OCI-LY1 (cell line): ENCODE measurements around the gene PIGV.
A peak's percentile ranks its signal among the peaks of the same experiment; 100 is the strongest.

Source experiments
- H2AFZ ChIP-seq: fragments of 200-600 bp; sonication (generic), shearing (Covaris generic); 2 replicates; pipeline ENCODE4 v1.6.0; 2014; ENCODE audit warnings: antibody characterized with exemption, mild to moderate bottlenecking, low read length
- H3F3A ChIP-seq: fragments of 200-600 bp; sonication (generic), shearing (Covaris generic); 2 replicates; pipeline ENCODE4 v1.6.0; 2014; ENCODE audit warnings: mild to moderate bottlenecking, antibody characterized with exemption, low read length, moderate library complexity; ENCODE audit not compliant: insufficient read depth
- H3K27ac ChIP-seq: fragments of 200-600 bp; sonication (generic); 2 replicates; pipeline ENCODE4 v1.5.1; 2014; ENCODE audit warnings: low read length, mixed run types, mild to moderate bottlenecking, low read depth; ENCODE audit not compliant: poor library complexity, severe bottlenecking
- H3K27me3 ChIP-seq: fragments of 200-600 bp; sonication (generic); 2 replicates; pipeline ENCODE4 v1.6.0; 2014; ENCODE audit warnings: antibody characterized with exemption, mild to moderate bottlenecking, low read length, moderate library complexity; ENCODE audit not compliant: insufficient read depth
- H3K36me3 ChIP-seq: fragments of 200-600 bp; sonication (generic); 2 replicates; pipeline ENCODE4 v1.6.1; 2014; ENCODE audit warnings: mild to moderate bottlenecking, antibody characterized with exemption, low read length, moderate library complexity, mixed read lengths; ENCODE audit not compliant: insufficient read depth
- H3K4me1 ChIP-seq: fragments of 200-600 bp; sonication (generic); 2 replicates; pipeline ENCODE4 v1.5.1; 2014; ENCODE audit warnings: mild to moderate bottlenecking, low read length, moderate library complexity; ENCODE audit not compliant: insufficient read depth, severe bottlenecking
- H3K4me2 ChIP-seq: fragments of 200-600 bp; sonication (generic), shearing (Covaris generic); 2 replicates; pipeline ENCODE4 v1.6.1; 2014; ENCODE audit warnings: low read length
- H3K4me3 ChIP-seq: fragments of 200-600 bp; sonication (generic); 2 replicates; pipeline ENCODE4 v1.5.1; 2014; ENCODE audit warnings: low read length, low read depth, mild to moderate bottlenecking, mixed read lengths; ENCODE audit not compliant: poor library complexity, severe bottlenecking
- H3K79me2 ChIP-seq: fragments of 200-600 bp; shearing (Covaris generic); 2 replicates; pipeline ENCODE4 v1.6.1; 2016; ENCODE audit warnings: mixed run types, low read length, mixed read lengths; ENCODE audit not compliant: insufficient read depth
- H3K9ac ChIP-seq: fragments of 200-600 bp; sonication (generic), shearing (Covaris generic); 2 replicates; pipeline ENCODE4 v1.6.1; 2014; ENCODE audit warnings: mild to moderate bottlenecking, low read length, mixed read lengths
- H3K9me2 ChIP-seq: fragments of 200-600 bp; sonication (generic), shearing (Covaris generic); 2 replicates; pipeline ENCODE4 v1.6.1; 2014; ENCODE audit warnings: low read depth, mild to moderate bottlenecking, low read length, mixed read lengths
- H3K9me3 ChIP-seq: fragments of 200-600 bp; shearing (Covaris generic); 2 replicates; pipeline ENCODE4 v1.6.1; 2014; ENCODE audit warnings: low read length, mixed read lengths
- H4K20me1 ChIP-seq: fragments of 200-600 bp; sonication (generic), shearing (Covaris generic); 2 replicates; pipeline ENCODE4 v1.6.0; 2016; ENCODE audit warnings: mild to moderate bottlenecking, low read length; ENCODE audit not compliant: insufficient read depth
- EZH2 ChIP-seq: fragments of 200-600 bp; sonication (generic), shearing (Covaris generic); IDR thresholded peaks from 2 replicates; pipeline ENCODE4 v1.8.0; 2017; ENCODE audit warnings: borderline replicate concordance, mixed run types, mild to moderate bottlenecking, antibody characterized with exemption, low read length, moderate library complexity, mixed read lengths
- TF ChIP-seq, protein P1 (sequence below): fragments of 200-600 bp; sonication (generic), shearing (Covaris generic); IDR thresholded peaks from 2 replicates; pipeline ENCODE4 v1.5.1; 2017; ENCODE audit warnings: mild to moderate bottlenecking, antibody characterized with exemption, low read length, moderate library complexity, mixed read lengths

PIGV gene

DNA sequence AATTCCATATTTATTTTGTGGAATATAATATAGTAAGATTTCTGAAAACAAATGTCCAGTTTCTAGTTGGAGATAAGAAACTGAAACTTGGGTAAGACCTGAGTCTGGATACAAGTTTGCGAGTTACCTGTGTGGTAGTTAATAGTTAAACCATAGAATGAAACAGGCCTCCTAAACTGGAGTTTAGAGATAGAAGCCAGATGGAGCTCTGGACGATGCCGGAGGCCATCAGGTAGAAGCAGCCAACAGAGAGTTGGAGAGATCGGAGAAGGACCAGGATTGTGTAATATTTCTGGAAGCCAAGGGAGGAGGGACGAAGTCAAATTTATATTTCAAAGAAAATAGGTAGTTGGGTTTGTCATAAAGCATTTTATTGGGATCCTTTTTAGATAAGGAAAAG, 46.8 kb upstream of the PIGV start:
- Histone ChIP-seq H3K36me3 (peaks cover 84% of the 10 kb centered on the region), H3K27me3 (no peaks in the 10 kb centered on the region), H3K4me3 (no peak overlapping the region), H3K9me2 (no peaks in the 10 kb centered on the region), H2AFZ (no peak overlapping the region), H3K79me2 (peaks cover 11% of the 10 kb centered on the region; the same call in 1 of the 2 replicates), H3K27ac (peak overlapping the region; percentile 24), H3K4me1 (peaks cover 47% of the 10 kb centered on the region), H4K20me1 (no peaks in the 10 kb centered on the region), H3K4me2 (no peak overlapping the region), H3K9me3 (no peaks in the 10 kb centered on the region), H3F3A (0 out of 2 replicates have a peak, but pooled peaks cover 4% of the 10 kb centered on the region), H3K9ac (no peak overlapping the region)
- no peak for TF ChIP-seq EZH2
- TF ChIP-seq, protein P1, sequence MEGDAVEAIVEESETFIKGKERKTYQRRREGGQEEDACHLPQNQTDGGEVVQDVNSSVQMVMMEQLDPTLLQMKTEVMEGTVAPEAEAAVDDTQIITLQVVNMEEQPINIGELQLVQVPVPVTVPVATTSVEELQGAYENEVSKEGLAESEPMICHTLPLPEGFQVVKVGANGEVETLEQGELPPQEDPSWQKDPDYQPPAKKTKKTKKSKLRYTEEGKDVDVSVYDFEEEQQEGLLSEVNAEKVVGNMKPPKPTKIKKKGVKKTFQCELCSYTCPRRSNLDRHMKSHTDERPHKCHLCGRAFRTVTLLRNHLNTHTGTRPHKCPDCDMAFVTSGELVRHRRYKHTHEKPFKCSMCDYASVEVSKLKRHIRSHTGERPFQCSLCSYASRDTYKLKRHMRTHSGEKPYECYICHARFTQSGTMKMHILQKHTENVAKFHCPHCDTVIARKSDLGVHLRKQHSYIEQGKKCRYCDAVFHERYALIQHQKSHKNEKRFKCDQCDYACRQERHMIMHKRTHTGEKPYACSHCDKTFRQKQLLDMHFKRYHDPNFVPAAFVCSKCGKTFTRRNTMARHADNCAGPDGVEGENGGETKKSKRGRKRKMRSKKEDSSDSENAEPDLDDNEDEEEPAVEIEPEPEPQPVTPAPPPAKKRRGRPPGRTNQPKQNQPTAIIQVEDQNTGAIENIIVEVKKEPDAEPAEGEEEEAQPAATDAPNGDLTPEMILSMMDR, result no peak

DNA sequence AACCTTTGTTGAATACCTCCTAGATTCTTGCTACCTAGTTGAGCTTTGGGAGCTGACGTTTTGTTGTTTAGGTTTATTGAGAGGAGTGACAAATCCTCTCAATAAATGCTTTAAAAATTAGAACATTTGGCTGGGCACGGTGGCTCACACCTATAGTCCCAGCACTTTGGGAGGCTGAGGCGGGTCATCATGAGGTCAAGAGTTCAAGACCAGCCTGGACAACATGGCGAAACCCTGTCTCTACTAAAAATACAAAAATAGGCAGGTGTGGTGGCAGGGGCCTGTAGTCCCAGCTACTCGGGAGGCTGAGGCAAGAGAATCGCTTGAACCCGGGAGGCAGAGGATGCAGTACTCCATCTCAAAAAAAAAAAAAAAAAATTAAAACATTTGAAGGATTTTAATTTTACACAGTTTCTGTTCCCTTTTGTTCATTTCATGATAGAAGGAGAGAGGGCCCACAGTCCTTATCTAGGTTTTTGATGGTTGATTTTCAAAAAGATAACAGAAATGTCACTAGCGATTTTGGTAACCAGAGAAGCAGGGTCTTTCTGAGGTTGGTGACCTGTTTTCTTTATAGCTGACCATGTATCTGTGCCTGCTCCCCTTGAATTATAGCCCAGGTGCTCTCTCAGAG, 44.2 kb upstream of the PIGV start:
- no peaks in the 10 kb centered on the region for H4K20me1 ChIP-seq
- H3K27ac ChIP-seq, result peak overlapping the region; percentile 84
- no peak overlapping the region; the same call in 1 of the 2 replicates for H3K9ac ChIP-seq
- H3K79me2 ChIP-seq, result peaks cover 16% of the 10 kb centered on the region; the same call in 1 of the 2 replicates
- no peaks in the 10 kb centered on the region for H3K27me3 ChIP-seq
- no peak overlapping the region for H2AFZ ChIP-seq
- H3F3A ChIP-seq, result 0 out of 2 replicates have a peak, but pooled peaks cover 4% of the 10 kb centered on the region
- H3K4me3 ChIP-seq, result no peak overlapping the region
- H3K4me2 ChIP-seq, result peak overlapping the region; percentile 33; the same call in 1 of the 2 replicates
- H3K9me2 ChIP-seq, result no peaks in the 10 kb centered on the region
- TF ChIP-seq, protein P1, result no peak
- no peak for TF ChIP-seq EZH2
- peaks cover 47% of the 10 kb centered on the region for H3K4me1 ChIP-seq
- peaks cover 90% of the 10 kb centered on the region for H3K36me3 ChIP-seq
- no peaks in the 10 kb centered on the region for H3K9me3 ChIP-seq

DNA sequence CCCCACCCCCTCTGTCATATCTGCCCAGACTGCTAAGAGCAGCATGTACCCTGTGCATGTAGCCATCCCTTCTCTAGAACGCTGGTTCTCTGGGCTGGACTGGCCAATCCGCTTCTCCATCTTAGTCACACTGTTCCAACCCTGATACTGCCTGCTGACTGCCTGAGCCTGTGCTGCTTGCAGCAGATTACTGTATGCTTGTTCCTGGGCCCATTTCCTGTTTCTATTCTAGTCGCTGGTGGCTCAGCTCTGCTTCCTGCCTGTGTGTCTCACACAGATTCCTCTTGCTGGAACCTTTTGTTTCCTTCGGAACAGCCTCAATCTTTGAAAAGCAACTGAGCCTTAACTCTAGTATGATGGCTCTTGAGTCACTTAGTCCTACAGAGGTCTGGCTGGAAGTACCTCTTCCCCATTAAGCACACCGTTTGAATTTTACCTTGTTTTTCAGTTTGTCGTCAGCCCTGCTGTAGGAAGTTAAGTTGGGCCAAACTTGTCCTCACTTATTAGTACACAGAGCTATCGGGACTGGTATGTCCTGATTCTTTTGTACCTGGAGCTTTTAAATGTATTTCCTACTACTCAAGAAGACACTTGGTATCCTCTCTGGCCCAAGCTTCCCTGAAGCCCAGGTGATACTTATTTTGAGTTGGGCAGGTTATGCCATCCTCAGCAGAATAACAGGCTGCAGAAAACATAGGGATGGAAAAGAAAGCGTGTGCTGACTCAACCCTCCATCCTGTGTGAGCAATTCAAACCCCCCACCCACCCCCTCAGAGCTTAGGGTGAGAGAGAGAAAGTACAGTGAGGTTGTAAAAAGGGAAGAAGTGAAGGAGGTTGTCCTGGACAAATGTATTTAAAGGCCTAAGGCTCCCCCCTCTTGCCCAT, 43.4 kb upstream of the PIGV start:
- H3K27me3 ChIP-seq, result no peaks in the 10 kb centered on the region
- peak overlapping the region; percentile 22 for H3K4me3 ChIP-seq
- H2AFZ ChIP-seq, result no peak overlapping the region
- no peaks in the 10 kb centered on the region for H4K20me1 ChIP-seq
- H3K4me1 ChIP-seq, result peaks cover 43% of the 10 kb centered on the region
- peak overlapping the region; percentile 33 for H3K4me2 ChIP-seq
- H3K79me2 ChIP-seq, result peaks cover 16% of the 10 kb centered on the region; the same call in 1 of the 2 replicates
- H3F3A ChIP-seq, result 0 out of 2 replicates have a peak, but pooled peaks cover under 1% of the 10 kb centered on the region
- H3K27ac ChIP-seq, result peak overlapping the region; percentile 84
- no peak for TF ChIP-seq EZH2
- TF ChIP-seq, protein P1, result no peak
- peak overlapping the region; percentile 14; the same call in 1 of the 2 replicates for H3K9ac ChIP-seq
- H3K36me3 ChIP-seq, result peaks cover 90% of the 10 kb centered on the region
- no peaks in the 10 kb centered on the region for H3K9me2 ChIP-seq
- no peaks in the 10 kb centered on the region for H3K9me3 ChIP-seq
